Measurements from ENCODE around the gene SMPDL3A. TPM values are rescaled to one million over a fixed set of nuclear protein-coding genes. Genes with fewer than 3 reads are reported as not detected.

Gene SMPDL3A
- total and polyA plus RNA-seq, 2 donors (not counting 3 experiments of a cell fraction or from before 2014, with no cell fraction given): 4.1 to 4.2 TPM

DNA sequence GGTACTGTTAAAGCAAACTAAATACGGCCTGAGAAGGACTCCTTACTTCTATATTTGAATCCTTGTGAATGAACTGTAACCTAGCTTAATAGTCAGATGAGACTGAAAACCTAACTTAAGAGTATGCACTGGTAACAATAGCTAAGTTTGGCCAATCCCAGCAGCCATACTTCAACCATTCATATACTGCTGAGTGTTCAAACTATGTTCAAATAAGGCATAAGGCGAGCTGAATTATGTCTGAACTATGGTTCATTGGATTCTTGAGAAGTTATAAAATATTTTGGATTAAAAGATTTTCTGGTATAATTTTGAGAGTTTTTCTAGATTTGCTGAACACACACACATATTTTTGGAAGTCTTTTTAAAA, 2.2 kb downstream of the SMPDL3A start:
- no peak overlapping the region for H2AFZ ChIP-seq (ENCODE audit: low read depth, low read length)
- H3K9me1 ChIP-seq (replicated peaks; ENCODE audit: control insufficient read depth, extremely low read depth, insufficient read depth, low read length): no peaks in the 10 kb centered on the region
- TF ChIP-seq POLR2A (IDR thresholded peaks at IDR 0.05; ENCODE audit: low read depth, low read length) (no peak), GATA2 (IDR thresholded peaks at IDR 0.05; ENCODE audit: insufficient read depth, insufficient read length, low read depth, low read length) (no peak)
- TF ChIP-seq, protein P1, sequence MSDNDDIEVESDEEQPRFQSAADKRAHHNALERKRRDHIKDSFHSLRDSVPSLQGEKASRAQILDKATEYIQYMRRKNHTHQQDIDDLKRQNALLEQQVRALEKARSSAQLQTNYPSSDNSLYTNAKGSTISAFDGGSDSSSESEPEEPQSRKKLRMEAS (IDR thresholded peaks at IDR 0.05; ENCODE audit: insufficient read depth, insufficient read length): no peak
- FAIRE-seq: peak; percentile 28
- intact Hi-C loops (cut with micrococcal nuclease): no loop called here
- ChIA-PET POLR2A (no interaction called here), CTCF (interaction anchor here (0.6 to 0.9 kb wide), 2 partner anchors 34 to 47 kb away, joined by 3 to 4 read pairs; no protein-coding TSS in a partner anchor)
- no peaks in the 10 kb centered on the region for H3K36me3 ChIP-seq (ENCODE audit: control insufficient read depth in 2 of 2, extremely low read depth in 1 of 2, insufficient read depth in 2 of 2, low read length in 2 of 2)
- no peak overlapping the region for H3K27ac ChIP-seq (ENCODE audit: insufficient read depth, low read depth, low read length)
- dilution Hi-C loops (cut with MboI; ENCODE audit: extremely low pct_ligation_motif_present, low sequenced_read_pairs): no loop called here
- H3K4me3 ChIP-seq (replicated peaks in 1 of 3; ENCODE audit: insufficient read depth in 1 of 3, low read depth in 1 of 3, low read length in 3 of 3): no peak overlapping the region
- no peak overlapping the region for H3K9ac ChIP-seq (replicated peaks; ENCODE audit: extremely low read depth, insufficient read depth, low read length)
- no TSS peak for BruUV-seq (replicated peaks)
- no peaks in the 10 kb centered on the region for H3K9me3 ChIP-seq (replicated peaks; ENCODE audit: control insufficient read depth, insufficient read depth, low read length)
- peaks cover 9 to 16% of the 10 kb centered on the region in 2 experiments for H3K27me3 ChIP-seq (ENCODE audit: control insufficient read depth in 2 of 2, insufficient read depth in 2 of 2, low read length in 2 of 2)
- no peak overlapping the region for H3K4me2 ChIP-seq (ENCODE audit: insufficient read depth, low read length)
- DNase-seq (ENCODE audit: low read depth, low spot score): no peak
- H4K20me1 ChIP-seq (replicated peaks; ENCODE audit: control insufficient read depth, extremely low read depth, insufficient read depth, low read length): no peaks in the 10 kb centered on the region
- peaks cover 6% of the 10 kb centered on the region for H3K4me1 ChIP-seq (ENCODE audit: control insufficient read depth, extremely low read depth, insufficient read depth, low read length)
- no peaks in the 10 kb centered on the region for H3K79me2 ChIP-seq (ENCODE audit: control insufficient read depth, insufficient read depth, low read length)

DNA sequence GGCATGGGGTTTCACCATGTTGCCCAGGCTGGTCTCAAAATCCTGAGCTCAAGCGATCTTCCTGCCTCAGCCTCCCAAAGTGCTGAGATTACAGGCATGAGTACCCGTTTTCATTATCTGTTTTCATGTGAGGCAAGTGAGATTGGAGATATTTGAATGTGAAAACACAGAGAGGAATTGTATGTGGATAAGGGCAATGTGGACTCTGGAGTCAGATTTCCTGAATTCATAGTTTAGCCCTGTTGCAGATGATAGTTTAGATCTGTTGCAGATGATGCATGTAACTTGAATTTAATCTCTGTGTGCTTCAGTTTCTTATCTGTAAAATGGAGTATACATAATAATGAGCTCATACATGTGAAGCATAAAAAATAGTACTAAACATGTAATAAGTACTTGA, 3.7 kb downstream of the SMPDL3A start:
- no peaks in the 10 kb centered on the region for H4K20me1 ChIP-seq (replicated peaks; ENCODE audit: control insufficient read depth, extremely low read depth, insufficient read depth, low read length)
- no peak overlapping the region for H3K4me3 ChIP-seq (replicated peaks in 1 of 3; ENCODE audit: insufficient read depth in 1 of 3, low read depth in 1 of 3, low read length in 3 of 3)
- no peaks in the 10 kb centered on the region for H3K9me3 ChIP-seq (replicated peaks; ENCODE audit: control insufficient read depth, insufficient read depth, low read length)
- H3K27me3 ChIP-seq (ENCODE audit: control insufficient read depth in 2 of 2, insufficient read depth in 2 of 2, low read length in 2 of 2): peaks cover 5% of the 10 kb centered on the region in 2 experiments
- H3K9me1 ChIP-seq (replicated peaks; ENCODE audit: control insufficient read depth, extremely low read depth, insufficient read depth, low read length): no peaks in the 10 kb centered on the region
- CTCF ChIA-PET: interaction anchor here (0.7 to 1.5 kb wide), 4 partner anchors 8 to 64 kb away, joined by 3 to 5 read pairs (median 3); no protein-coding TSS in a partner anchor
- no peaks in the 10 kb centered on the region for H3K79me2 ChIP-seq (ENCODE audit: control insufficient read depth, insufficient read depth, low read length)
- H3K36me3 ChIP-seq (ENCODE audit: control insufficient read depth in 2 of 2, extremely low read depth in 1 of 2, insufficient read depth in 2 of 2, low read length in 2 of 2): no peaks in the 10 kb centered on the region
- dilution Hi-C loops (cut with MboI; ENCODE audit: extremely low pct_ligation_motif_present, low sequenced_read_pairs): no loop called here
- TF ChIP-seq POLR2A (IDR thresholded peaks at IDR 0.05; ENCODE audit: low read depth, low read length) (no peak), MYC (IDR thresholded peaks at IDR 0.05; ENCODE audit: low read depth, low read length) (no peak), EZH2 (IDR thresholded peaks at IDR 0.05; ENCODE audit: borderline replicate concordance, low read depth, low read length, severe bottlenecking) (no peak), JUN (IDR thresholded peaks at IDR 0.05; ENCODE audit: borderline replicate concordance, insufficient read depth, insufficient read length, low read depth) (no peak), FOS (IDR thresholded peaks at IDR 0.05; ENCODE audit: borderline replicate concordance, insufficient read depth, low read length) (no peak), GATA2 (IDR thresholded peaks at IDR 0.05; ENCODE audit: insufficient read depth, insufficient read length, low read depth, low read length) (no peak), POLR2AphosphoS5 (IDR thresholded peaks at IDR 0.05; ENCODE audit: insufficient read depth, low read depth, low read length) (no peak)
- TF ChIP-seq, protein P1 (IDR thresholded peaks at IDR 0.05; ENCODE audit: insufficient read depth, insufficient read length): no peak
- TF ChIP-seq, protein P2, sequence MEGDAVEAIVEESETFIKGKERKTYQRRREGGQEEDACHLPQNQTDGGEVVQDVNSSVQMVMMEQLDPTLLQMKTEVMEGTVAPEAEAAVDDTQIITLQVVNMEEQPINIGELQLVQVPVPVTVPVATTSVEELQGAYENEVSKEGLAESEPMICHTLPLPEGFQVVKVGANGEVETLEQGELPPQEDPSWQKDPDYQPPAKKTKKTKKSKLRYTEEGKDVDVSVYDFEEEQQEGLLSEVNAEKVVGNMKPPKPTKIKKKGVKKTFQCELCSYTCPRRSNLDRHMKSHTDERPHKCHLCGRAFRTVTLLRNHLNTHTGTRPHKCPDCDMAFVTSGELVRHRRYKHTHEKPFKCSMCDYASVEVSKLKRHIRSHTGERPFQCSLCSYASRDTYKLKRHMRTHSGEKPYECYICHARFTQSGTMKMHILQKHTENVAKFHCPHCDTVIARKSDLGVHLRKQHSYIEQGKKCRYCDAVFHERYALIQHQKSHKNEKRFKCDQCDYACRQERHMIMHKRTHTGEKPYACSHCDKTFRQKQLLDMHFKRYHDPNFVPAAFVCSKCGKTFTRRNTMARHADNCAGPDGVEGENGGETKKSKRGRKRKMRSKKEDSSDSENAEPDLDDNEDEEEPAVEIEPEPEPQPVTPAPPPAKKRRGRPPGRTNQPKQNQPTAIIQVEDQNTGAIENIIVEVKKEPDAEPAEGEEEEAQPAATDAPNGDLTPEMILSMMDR (IDR thresholded peaks at IDR 0.05; ENCODE audit: extremely low read depth in 1 of 2, insufficient read depth in 1 of 2, low read depth in 1 of 2, low read length in 2 of 2): no peak
- DNase-seq (ENCODE audit: low read depth, low spot score) (no peak), FAIRE-seq (no peak)
- H3K27ac ChIP-seq (ENCODE audit: insufficient read depth, low read depth, low read length): no peak overlapping the region
- peaks cover 6% of the 10 kb centered on the region for H3K4me1 ChIP-seq (ENCODE audit: control insufficient read depth, extremely low read depth, insufficient read depth, low read length)
- no peak overlapping the region for H2AFZ ChIP-seq (ENCODE audit: low read depth, low read length)
- POLR2A ChIA-PET: no interaction called here
- BruUV-seq (replicated peaks): no TSS peak
- intact Hi-C loops (cut with micrococcal nuclease): no loop called here
- H3K9ac ChIP-seq (replicated peaks; ENCODE audit: extremely low read depth, insufficient read depth, low read length): no peak overlapping the region
- no peak overlapping the region for H3K4me2 ChIP-seq (ENCODE audit: insufficient read depth, low read length)

Measured in endothelial cell of umbilical vein (primary cell).